Thoracic aorta (tissue), 2 donors: ENCODE measurements around the gene EXOC6B. TPM values are rescaled to one million over a fixed set of nuclear protein-coding genes. Genes with fewer than 3 reads are reported as not detected.

ENCODE experiments used
- ATAC-seq: fragments of 150-250 bp; one replicate; pipeline ENCODE4 v1.8.0; 2017; ENCODE audit warnings: low read depth; ENCODE audit not compliant: insufficient number of reproducible peaks, low FRiP score
- DNase-seq: peaks from one replicate; pipeline ENCODE4 v3.0.0-alpha.2; 2020; ENCODE audit warnings: low spot score
- H3K27ac ChIP-seq, 2 donors: fragments of 200-600 bp; sonication (generic); 1 replicate in 1 of 2; 2 replicates in 1 of 2; pipeline ENCODE4 v1.5.1; 2016; ENCODE audit warnings: mild to moderate bottlenecking in 2 of 2, moderate library complexity in 2 of 2
- H3K27me3 ChIP-seq: fragments of 200-600 bp; sonication (generic); replicated peaks from 2 replicates; pipeline ENCODE4 v1.6.0; 2016; ENCODE audit warnings: mild to moderate bottlenecking; ENCODE audit not compliant: insufficient read depth
- H3K36me3 ChIP-seq: fragments of 200-600 bp; sonication (generic); one replicate; pipeline ENCODE4 v1.5.1; 2016
- H3K4me1 ChIP-seq, 2 donors: fragments of 200-600 bp; sonication (generic); 1 replicate in 1 of 2; 2 replicates in 1 of 2; pipeline versions ENCODE4 v1.5.1 to v1.6.0; 2016; ENCODE audit warnings: low read depth in 2 of 2, mild to moderate bottlenecking in 1 of 2; ENCODE audit not compliant: control insufficient read depth in 1 of 2
- H3K4me3 ChIP-seq: fragments of 200-600 bp; sonication (generic); 2 replicates; pipeline ENCODE4 v1.5.1; 2016; ENCODE audit warnings: mild to moderate bottlenecking
- H3K9me3 ChIP-seq: fragments of 200-600 bp; sonication (generic); 2 replicates; pipeline ENCODE4 v1.5.1; 2016
- CTCF ChIP-seq: fragments of 200-600 bp; sonication (generic); IDR thresholded peaks from one replicate; pipeline ENCODE4 v1.5.1; 2019; ENCODE audit warnings: antibody characterized with exemption
- total RNA-seq, 2 donors: library from RNA; depleted of rRNA; stranded (reverse); fragments of >200 nt; gene quantifications; one replicate each; pipeline versions ENCODE4 v1.1.0 to v1.2.3, GENCODE V29; 2016

EXOC6B gene
- total RNA-seq, 2 donors from 2014 or later: 29.6 to 44.5 TPM

DNA sequence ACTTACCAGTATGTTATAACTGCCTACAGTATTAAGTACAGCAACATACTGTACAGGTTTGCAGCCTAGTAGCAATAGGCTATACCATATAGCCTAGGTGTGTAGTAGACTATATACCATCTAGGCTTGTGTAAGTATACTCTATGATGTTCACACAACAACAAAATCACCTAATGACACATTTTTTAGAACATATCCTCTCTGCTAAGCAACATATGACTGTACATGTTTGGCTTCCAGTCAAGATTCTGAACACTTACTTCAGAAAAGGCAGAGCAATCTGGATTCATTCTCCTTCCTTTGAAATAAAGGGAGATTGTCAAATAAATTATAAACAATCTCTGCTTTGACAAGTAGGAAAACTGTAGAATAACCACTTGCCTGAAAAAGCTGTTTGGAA, 81.8 kb downstream of the EXOC6B start:
- ATAC-seq (no peak), DNase-seq (no peak)
- H3K4me1 ChIP-seq: no peaks in the 10 kb centered on the region
- H3K9me3 ChIP-seq: no peaks in the 10 kb centered on the region
- H3K27me3 ChIP-seq: no peaks in the 10 kb centered on the region
- no peaks in the 10 kb centered on the region for H3K36me3 ChIP-seq
- TF ChIP-seq CTCF: no peak
- H3K4me3 ChIP-seq: no peak overlapping the region
- no peak overlapping the region for H3K27ac ChIP-seq

- no peak for ATAC-seq
- DNase-seq: no peak
- Histone ChIP-seq H3K27me3 (no peaks in the 10 kb centered on the region), H3K4me3 (no peak overlapping the region), H3K9me3 (no peaks in the 10 kb centered on the region), H3K27ac (no peak overlapping the region), H3K4me1 (no peaks in the 10 kb centered on the region), H3K36me3 (no peaks in the 10 kb centered on the region)
- TF ChIP-seq CTCF: no peak
These were observed 82.4 kb downstream of the EXOC6B start for GRCh38 chr2:72743481-72743880.

DNA sequence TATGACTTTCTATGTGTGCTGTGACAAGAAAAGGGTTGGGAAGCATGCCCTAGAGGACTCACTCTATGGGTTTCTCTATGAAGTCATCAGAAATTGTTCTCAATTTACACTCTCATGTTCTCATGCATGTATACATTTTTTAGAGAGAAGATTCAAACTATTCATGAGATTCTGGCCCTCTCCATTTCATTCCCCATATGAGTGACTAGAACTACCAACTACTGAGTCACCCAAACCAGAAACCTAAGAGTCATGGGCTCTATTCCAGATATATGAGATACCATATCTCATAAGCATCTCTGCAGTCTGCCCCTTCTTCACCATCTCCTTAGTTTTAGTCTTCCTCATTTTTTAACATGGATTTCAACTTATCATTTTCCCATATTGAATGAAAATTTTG, 87.7 kb downstream of the EXOC6B start:
- Histone ChIP-seq H3K4me3 (no peak overlapping the region), H3K4me1 (no peaks in the 10 kb centered on the region), H3K27ac (no peak overlapping the region), H3K27me3 (no peaks in the 10 kb centered on the region), H3K9me3 (no peaks in the 10 kb centered on the region), H3K36me3 (no peaks in the 10 kb centered on the region)
- no peak for ATAC-seq
- no peak for DNase-seq
- TF ChIP-seq CTCF: no peak

- ATAC-seq (no peak), DNase-seq (no peak)
- Histone ChIP-seq H3K36me3 (no peaks in the 10 kb centered on the region), H3K9me3 (no peaks in the 10 kb centered on the region), H3K27ac (no peak overlapping the region), H3K27me3 (no peaks in the 10 kb centered on the region), H3K4me3 (no peak overlapping the region), H3K4me1 (no peaks in the 10 kb centered on the region)
- no peak for TF ChIP-seq CTCF
These were observed 91.4 kb downstream of the EXOC6B start for GRCh38 chr2:72734432-72734831.

DNA sequence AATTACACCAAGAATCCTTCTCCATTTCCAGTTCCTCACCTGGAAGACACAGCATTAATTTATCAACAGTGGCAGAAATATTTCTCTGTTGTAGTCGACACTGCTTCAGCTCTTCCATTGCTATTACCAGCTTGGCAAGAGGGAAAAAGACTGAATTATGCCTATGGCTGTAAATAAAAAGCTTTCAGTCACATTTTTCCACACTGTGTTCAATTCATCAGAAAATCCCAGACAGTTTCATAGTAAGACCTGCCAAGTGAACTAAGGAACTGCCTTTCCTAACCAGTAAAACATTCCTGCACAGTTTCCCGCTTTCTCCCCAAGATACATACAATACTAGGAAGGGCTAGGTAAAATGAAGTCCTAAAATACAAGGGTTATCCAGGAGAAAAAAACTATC, 94.7 kb downstream of the EXOC6B start:
- TF ChIP-seq CTCF: no peak
- ATAC-seq: no peak

More for the DNA sequence above, 94.7 kb downstream of the EXOC6B start:
- Histone ChIP-seq H3K4me1 (no peaks in the 10 kb centered on the region), H3K9me3 (no peaks in the 10 kb centered on the region), H3K27ac (no peak overlapping the region), H3K27me3 (no peaks in the 10 kb centered on the region), H3K4me3 (no peak overlapping the region), H3K36me3 (no peaks in the 10 kb centered on the region)
- no peak for DNase-seq
